Measurements from ENCODE around the gene TXNRD1. TPM values are rescaled to one million over a fixed set of nuclear protein-coding genes. Genes with fewer than 3 reads are reported as not detected.
"Not testable (repeated sequence)": the region's sequence is repeated elsewhere in the genome, so short reads cannot be mapped to it uniquely, and the experiment has no call there.

TXNRD1 gene
- total RNA-seq, 2 experiments from 2014 or later: 80.9 to 82.7 TPM

DNA sequence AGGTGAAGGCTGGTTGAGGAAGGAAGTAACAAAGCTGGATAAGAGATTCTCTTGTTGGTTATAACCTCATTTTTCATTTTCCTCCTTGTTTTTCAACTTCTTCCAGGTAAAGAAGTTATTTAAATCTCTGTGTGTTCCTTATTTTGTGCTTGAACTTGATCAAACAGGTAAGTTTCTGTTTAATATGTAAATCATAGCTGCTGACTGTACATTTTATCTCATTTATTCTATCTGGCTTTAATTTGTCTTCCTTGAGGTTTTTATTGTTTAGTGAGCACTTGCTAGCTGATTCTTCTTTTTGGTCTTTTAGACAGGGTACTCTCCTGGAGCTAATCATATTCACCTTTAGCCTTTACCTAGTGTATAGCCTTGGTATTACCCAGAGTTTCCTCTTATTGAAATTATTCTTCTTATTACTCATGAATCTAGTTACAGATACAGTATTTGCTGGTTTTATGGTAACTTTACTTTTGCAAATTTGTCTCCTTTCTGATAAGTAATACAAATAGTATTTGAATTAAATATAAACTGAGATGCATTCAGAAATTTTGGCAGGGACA, 42.4 kb downstream of the TXNRD1 start:
- CTCF ChIA-PET: interaction anchor here (1.0 to 1.8 kb wide), 2 partner anchors 18 to 23 kb away, joined by 3 to 5 read pairs; no protein-coding TSS in a partner anchor
- Mint-ChIP-seq H3K9me3 (no peaks in the 10 kb centered on the region), H3K27ac (no peak overlapping the region), H3K4me3 (no peak overlapping the region), H3K36me3 (ENCODE audit: low read depth) (no peaks in the 10 kb centered on the region), H3K4me1 (no peaks in the 10 kb centered on the region), H3K27me3 (no peaks in the 10 kb centered on the region)
- POLR2A ChIA-PET: no interaction called here
- DNase-seq: no peak

DNA sequence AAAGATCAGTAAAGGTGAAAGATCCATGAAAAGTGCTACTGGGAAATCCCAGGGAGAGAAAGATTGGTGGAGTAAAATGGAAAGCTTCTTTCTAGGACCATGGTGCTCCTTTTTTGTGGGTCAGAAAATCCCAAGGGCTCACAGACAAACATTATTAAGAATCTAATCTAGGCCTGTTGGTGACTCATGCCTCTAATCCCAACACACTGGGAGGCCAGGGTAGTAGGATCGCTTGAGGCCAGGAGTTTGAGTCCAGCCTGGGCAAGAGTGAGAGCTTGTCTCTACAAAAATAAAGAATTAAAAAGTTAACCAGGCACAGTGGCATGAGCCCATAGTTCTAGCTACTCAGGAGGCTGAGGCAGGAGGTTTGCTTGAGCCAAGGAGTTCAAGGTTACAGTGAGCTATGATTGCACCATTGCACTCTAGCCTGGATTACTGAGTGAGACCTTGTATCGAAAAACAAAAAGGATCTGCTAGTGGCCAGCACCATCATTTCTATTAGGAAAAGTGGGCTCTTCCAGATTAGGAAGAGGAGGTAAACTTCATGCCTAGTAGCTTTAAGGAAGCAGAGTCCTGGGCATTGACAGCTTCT, 43.0 kb downstream of the TXNRD1 start:
- Mint-ChIP-seq H3K4me3 (no peak overlapping the region), H3K4me1 (no peaks in the 10 kb centered on the region), H3K36me3 (ENCODE audit: low read depth) (no peaks in the 10 kb centered on the region), H3K27ac (no peak overlapping the region), H3K27me3 (no peaks in the 10 kb centered on the region), H3K9me3 (no peaks in the 10 kb centered on the region)
- ChIA-PET POLR2A (no interaction called here), CTCF (interaction anchor here (1.0 to 1.8 kb wide), 2 partner anchors 18 to 22 kb away, joined by 3 to 5 read pairs; no protein-coding TSS in a partner anchor)
- DNase-seq: no peak

DNA sequence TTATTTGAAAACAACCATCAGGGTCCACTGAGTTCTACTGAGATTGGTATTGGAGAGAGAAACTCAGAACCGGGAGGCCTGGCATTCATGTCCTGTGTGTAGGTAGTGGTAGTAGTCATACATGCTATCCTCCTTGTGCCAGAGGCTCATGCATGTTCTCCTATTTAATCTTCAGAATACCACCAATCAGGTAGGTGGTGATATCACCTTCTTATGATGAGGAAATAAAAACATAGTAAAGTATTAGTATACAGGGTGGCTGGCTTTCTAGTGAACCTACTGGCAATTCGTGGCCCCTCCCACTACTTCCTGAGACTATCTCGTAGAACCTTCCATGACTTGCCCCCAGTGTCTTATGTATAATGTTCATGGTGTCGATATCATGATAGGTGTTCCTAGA, 47.4 kb downstream of the TXNRD1 start:
- Mint-ChIP-seq H3K27me3 (no peaks in the 10 kb centered on the region), H3K9me3 (no peaks in the 10 kb centered on the region), H3K36me3 (ENCODE audit: low read depth) (no peaks in the 10 kb centered on the region), H3K27ac (no peak overlapping the region), H3K4me3 (no peak overlapping the region), H3K4me1 (no peaks in the 10 kb centered on the region)
- CTCF ChIA-PET: no interaction called here
- POLR2A ChIA-PET: interaction anchor here (0.6 kb wide), 1 partner anchor 1247 kb away, joined by 5 read pairs; no protein-coding TSS in a partner anchor
- no peak for DNase-seq

DNA sequence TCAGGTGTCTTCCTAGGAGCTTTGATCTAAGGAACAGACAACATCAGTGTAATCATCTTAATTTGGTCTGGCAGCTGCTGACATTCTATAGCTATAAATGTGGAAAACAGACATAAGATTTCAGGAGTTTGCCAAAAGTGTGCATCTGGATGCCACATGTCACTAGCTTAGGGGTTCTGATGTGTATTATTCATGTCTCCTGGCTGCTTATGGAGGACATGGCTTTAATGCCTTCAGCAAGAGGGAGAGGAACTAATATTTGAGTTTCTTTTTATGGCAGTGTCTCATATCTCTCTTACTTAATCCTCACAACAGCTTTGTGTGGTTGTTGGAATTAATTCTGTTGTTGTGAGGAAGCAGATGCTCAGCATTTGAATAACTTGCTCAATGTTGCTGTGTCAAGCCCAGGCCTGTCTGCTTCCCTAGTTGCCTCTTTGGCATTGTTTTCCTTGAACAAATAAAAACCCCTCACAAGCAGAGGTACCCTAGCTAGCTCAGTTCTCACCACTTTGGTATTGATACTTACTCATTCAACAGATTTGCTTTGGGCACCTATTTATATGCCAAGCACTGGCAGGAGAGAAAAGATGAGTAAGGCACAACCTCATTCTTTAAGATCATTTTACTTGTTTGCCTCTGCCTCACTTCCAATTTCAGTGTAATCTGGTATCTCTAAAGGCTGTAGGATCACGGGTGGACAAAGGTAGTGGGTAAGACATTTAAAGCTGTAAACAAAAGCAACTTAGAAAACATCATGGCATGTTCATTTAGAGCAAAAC, 48.2 kb downstream of the TXNRD1 start:
- DNase-seq: no peak
- H3K4me1 Mint-ChIP-seq: no peaks in the 10 kb centered on the region
- H3K9me3 Mint-ChIP-seq: no peaks in the 10 kb centered on the region
- ChIA-PET POLR2A (interaction anchor here (0.6 kb wide), 1 partner anchor 1248 kb away, joined by 5 read pairs; no protein-coding TSS in a partner anchor), CTCF (no interaction called here)
- no peaks in the 10 kb centered on the region for H3K27me3 Mint-ChIP-seq
- no peaks in the 10 kb centered on the region for H3K36me3 Mint-ChIP-seq (ENCODE audit: low read depth)
- no peak overlapping the region for H3K27ac Mint-ChIP-seq
- H3K4me3 Mint-ChIP-seq: no peak overlapping the region

DNA sequence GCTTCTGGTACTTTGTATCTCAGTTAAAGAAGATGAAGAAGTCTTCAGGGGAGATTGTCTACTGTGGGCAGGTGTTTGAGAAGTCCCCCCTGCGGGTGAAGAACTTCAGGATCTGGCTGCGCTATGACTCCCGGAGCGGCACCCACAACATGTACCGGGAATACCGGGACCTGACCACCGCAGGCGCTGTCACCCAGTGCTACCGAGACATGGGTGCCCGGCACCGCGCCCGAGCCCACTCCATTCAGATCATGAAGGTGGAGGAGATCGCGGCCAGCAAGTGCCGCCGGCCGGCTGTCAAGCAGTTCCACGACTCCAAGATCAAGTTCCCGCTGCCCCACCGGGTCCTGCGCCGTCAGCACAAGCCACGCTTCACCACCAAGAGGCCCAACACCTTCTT, 49.9 kb downstream of the TXNRD1 start:
- H3K4me3 Mint-ChIP-seq; H3K27me3 Mint-ChIP-seq; H3K9me3 Mint-ChIP-seq; H3K27ac Mint-ChIP-seq; H3K36me3 Mint-ChIP-seq (ENCODE audit: low read depth); CTCF ChIA-PET; H3K4me1 Mint-ChIP-seq; POLR2A ChIA-PET; DNase-seq: not testable (repeated sequence)

DNA sequence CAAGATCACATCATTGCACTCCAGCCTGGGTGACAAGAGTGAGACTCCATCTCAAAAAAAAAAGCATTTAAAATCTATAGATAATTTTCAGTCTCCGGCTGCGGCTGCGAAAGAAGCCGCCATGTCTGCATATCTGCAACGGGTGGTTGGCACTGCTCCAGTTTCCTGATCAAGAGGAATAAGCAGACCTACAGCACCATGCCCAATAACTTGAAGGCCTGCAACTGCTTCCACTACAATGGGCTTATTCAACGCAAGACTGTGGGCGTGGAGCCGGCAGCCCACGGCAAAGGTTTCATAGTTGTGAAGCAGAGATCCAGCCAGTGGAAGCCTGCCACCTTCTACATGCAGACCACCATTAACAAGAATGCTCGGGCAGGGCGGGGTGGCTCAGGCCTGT, 57.4 kb downstream of the TXNRD1 start:
- no peak overlapping the region for H3K4me3 Mint-ChIP-seq
- ChIA-PET CTCF (no interaction called here), POLR2A (no interaction called here)
- peaks cover 8% of the 10 kb centered on the region for H3K4me1 Mint-ChIP-seq
- no peak for DNase-seq
- H3K27me3 Mint-ChIP-seq: no peaks in the 10 kb centered on the region
- no peaks in the 10 kb centered on the region for H3K36me3 Mint-ChIP-seq (ENCODE audit: low read depth)
- H3K9me3 Mint-ChIP-seq: no peaks in the 10 kb centered on the region
- H3K27ac Mint-ChIP-seq: no peak overlapping the region

DNA sequence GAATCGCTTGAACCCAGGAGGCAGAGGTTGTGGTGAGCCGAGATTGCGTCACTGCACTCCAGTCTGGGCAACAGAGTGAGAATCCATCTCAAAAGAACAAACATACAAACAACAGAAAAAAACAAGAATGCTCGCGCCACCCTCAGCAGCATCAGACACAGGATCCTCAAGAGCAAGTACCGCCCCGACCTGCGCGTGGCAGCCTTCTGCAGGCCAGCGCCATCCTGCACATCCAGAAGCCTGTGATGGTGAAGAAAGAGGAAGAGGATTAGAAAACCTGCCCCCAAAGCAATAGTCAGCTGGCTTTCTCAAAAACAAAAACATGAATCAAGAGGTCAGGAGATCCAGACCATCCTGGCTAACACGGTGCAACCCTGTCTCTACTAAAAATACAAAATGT, 57.9 kb downstream of the TXNRD1 start:
- H3K27me3 Mint-ChIP-seq: no peaks in the 10 kb centered on the region
- H3K9me3 Mint-ChIP-seq: no peaks in the 10 kb centered on the region
- H3K36me3 Mint-ChIP-seq (ENCODE audit: low read depth): no peaks in the 10 kb centered on the region
- no peak overlapping the region for H3K4me3 Mint-ChIP-seq
- POLR2A ChIA-PET: no interaction called here
- H3K27ac Mint-ChIP-seq: no peak overlapping the region
- H3K4me1 Mint-ChIP-seq: peaks cover 8% of the 10 kb centered on the region
- DNase-seq: no peak
- CTCF ChIA-PET: no interaction called here

DNA sequence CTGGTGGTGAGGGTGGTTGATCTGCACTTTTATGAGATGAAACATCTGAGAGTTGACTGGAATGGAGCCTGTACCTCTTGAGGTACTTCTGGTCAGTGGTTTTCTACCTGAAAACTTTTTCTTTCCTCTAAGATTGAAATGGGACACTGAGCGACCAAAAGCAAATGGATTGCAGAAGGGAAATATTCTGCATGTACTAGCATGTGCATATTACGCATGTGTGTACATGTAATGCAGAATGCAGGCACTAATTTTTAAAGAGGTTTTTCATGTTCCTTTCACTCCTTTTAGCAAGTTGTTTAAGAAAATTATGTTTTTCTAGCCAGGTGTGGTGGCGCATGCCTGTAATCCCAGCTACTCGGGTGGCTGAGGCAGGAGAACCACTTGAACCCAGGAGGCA, 59.2 kb downstream of the TXNRD1 start:
- Mint-ChIP-seq H3K9me3 (no peaks in the 10 kb centered on the region), H3K27ac (no peak overlapping the region), H3K27me3 (no peaks in the 10 kb centered on the region), H3K4me3 (no peak overlapping the region), H3K4me1 (peaks cover 8% of the 10 kb centered on the region), H3K36me3 (ENCODE audit: low read depth) (no peaks in the 10 kb centered on the region)
- CTCF ChIA-PET: interaction anchor here (0.9 to 1.5 kb wide), 3 partner anchors 9 to 67 kb away, joined by 3 to 4 read pairs (median 3); no protein-coding TSS in a partner anchor
- no peak for DNase-seq
- POLR2A ChIA-PET: no interaction called here

DNA sequence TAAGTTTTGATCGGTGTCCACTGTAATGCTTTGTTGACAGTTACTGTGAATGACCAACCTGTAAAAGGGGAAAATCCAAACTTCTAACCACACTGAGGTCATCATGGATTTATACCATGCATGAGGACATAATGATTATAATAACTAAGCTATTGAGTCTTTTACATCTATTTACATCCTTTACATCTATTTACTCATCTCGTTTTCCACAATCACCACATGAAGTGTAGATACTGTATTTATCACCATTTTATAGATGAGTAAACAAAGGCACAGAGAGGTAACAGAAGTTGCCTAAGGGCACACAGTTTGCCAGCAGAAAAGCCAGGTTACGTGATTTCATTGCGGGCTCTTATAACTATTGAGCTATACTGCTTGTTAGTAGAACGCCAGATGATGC, 60.1 kb downstream of the TXNRD1 start:
- Mint-ChIP-seq H3K9me3 (no peaks in the 10 kb centered on the region), H3K4me1 (peaks cover 8% of the 10 kb centered on the region), H3K27me3 (no peaks in the 10 kb centered on the region), H3K4me3 (peak overlapping the region; percentile 53), H3K27ac (no peak overlapping the region), H3K36me3 (ENCODE audit: low read depth) (no peaks in the 10 kb centered on the region)
- POLR2A ChIA-PET: no interaction called here
- CTCF ChIA-PET: interaction anchor here (0.6 to 2.0 kb wide), 9 partner anchors 9 to 844 kb away, joined by 3 to 9 read pairs (median 3); no protein-coding TSS in a partner anchor
- no peak for DNase-seq

DNA sequence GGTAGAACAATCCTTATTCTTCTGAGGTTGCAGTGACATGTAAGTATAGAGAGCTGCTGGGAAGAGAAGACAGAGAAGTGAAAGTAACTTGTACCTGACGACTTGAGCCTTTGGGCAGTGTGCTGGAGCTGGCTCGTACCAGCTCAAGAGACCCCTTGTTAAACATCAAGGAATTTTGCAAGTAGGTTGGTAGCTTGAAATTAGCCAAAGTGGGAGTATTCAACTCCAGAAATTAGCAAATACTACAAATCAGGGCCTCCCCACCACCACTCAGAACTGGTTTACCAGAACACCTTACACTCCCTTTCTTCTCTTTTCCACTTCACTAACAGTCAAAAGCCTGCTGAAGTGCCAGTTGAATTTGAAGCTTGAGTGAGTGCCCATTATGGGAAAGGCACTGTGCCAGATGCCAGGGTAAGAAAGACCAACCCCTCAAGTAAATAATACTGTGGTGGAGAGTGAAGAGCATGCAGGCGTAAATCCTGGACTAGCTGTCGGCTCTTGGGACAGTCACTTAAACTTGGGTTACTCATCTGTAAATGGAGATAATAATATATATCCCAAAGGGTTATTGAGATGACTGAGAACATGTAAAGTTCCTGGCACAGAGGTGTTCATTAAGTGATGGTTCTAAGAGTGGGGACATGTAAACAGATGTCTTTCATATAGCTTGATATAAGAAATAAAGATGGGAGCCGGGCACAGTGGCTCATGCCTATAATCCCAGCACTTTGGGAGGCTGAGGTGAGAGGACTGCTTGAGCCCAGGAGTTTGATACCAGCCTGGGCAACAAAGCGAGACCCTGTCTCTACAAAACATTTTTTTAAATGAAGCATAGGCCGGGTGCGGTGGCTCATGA, 60.9 kb downstream of the TXNRD1 start:
- no peak for DNase-seq
- ChIA-PET CTCF (interaction anchor here (0.6 to 2.0 kb wide), 9 partner anchors 9 to 843 kb away, joined by 3 to 9 read pairs (median 3); no protein-coding TSS in a partner anchor), POLR2A (no interaction called here)
- Mint-ChIP-seq H3K4me1 (peaks cover 8% of the 10 kb centered on the region), H3K27me3 (no peaks in the 10 kb centered on the region), H3K27ac (peak overlapping the region; percentile 82), H3K36me3 (ENCODE audit: low read depth) (no peaks in the 10 kb centered on the region), H3K4me3 (peak overlapping the region; percentile 53), H3K9me3 (no peaks in the 10 kb centered on the region)

DNA sequence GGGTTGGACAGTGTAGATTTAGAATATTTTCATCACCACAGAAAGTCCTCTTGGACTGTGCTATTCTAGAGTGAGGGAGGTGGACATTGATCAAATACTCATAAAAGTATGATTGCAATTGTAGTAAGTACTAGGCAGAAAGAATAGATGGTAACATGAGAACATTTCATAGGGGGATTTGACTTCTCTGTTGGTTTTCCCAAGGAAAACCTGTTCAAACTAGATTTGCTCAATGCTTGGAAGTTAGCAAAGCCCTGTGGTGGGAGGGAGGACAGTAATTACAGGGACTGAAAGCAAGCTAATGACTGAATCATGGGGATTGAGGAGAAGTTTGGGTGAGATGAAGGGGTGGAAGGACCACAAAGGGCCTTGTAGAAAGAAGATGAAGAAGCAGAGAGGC, 63.6 kb downstream of the TXNRD1 start:
- Mint-ChIP-seq H3K4me1 (peaks cover 8% of the 10 kb centered on the region), H3K36me3 (ENCODE audit: low read depth) (no peaks in the 10 kb centered on the region), H3K9me3 (no peaks in the 10 kb centered on the region), H3K4me3 (no peak overlapping the region), H3K27ac (no peak overlapping the region), H3K27me3 (peaks cover 2% of the 10 kb centered on the region)
- DNase-seq: no peak
- ChIA-PET CTCF (no interaction called here), POLR2A (no interaction called here)

DNA sequence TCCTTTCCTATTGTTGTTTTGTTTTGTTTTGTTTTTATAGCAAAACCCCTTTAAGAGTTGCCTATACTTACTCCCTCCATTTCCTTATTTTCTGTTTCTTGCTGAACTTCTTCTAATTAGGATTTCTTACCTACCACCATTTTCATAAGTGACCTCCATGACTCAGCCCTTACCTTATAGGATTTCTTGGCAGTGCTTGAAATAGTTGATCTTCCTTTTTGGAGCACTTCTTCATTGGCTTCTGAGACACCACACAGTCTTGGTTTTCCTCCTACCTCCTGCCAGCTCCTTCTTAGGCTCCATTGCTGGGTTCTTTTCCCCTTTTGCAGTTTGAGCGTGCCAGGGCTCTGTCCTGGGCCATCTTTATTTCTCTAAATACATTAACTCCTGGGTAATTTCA, 64.5 kb downstream of the TXNRD1 start:
- H3K36me3 Mint-ChIP-seq (ENCODE audit: low read depth): no peaks in the 10 kb centered on the region
- CTCF ChIA-PET: interaction anchor here (2.5 kb wide), 1 partner anchor 22 kb away, joined by 5 read pairs; no protein-coding TSS in a partner anchor
- POLR2A ChIA-PET: no interaction called here
- no peak overlapping the region for H3K27ac Mint-ChIP-seq
- peaks cover 2% of the 10 kb centered on the region for H3K27me3 Mint-ChIP-seq
- H3K9me3 Mint-ChIP-seq: no peaks in the 10 kb centered on the region
- H3K4me3 Mint-ChIP-seq: no peak overlapping the region
- peaks cover 10% of the 10 kb centered on the region for H3K4me1 Mint-ChIP-seq
- DNase-seq: no peak

Measured in activated CD4-positive, alpha-beta T cell treated with anti-CD3 and anti-CD28 coated beads, Interleukin-2, amount 10 ng/mL, durations not matched to agents 7 days and 5 days (primary cell).